ENCODE results near the gene DKC1.
"Not testable (repeated sequence)": the region's sequence is repeated elsewhere in the genome, so short reads cannot be mapped to it uniquely, and the experiment has no call there.

DNA sequence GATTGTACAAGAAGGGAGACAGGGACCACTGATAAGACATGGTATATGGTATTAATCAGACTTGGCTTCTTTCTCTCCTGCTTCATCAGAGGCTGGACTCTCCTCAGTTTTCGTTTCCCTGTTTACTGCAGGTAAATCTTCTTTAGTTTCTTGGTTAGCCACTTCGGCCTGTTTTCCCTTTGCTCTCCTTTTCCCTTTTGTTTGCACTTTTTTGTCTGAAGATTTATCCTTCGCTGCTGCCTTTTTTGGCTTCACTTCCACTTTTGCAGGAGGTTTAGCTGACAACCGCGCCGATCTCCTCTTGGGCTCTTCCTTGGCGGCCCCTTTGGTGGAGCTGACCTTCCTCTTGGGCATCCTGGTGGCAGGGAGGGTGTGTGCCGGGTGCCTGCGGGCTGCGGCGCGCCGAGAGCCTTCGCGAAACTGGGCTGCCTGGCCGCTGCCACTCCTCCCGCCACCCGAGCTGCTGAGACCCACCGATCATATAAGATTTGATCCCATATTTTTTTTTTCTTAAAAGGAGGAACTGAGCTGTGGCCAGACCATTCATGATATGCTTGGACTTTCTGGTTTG is 54.5 kb downstream of the DKC1 start:
- TF ChIP-seq, protein P1, sequence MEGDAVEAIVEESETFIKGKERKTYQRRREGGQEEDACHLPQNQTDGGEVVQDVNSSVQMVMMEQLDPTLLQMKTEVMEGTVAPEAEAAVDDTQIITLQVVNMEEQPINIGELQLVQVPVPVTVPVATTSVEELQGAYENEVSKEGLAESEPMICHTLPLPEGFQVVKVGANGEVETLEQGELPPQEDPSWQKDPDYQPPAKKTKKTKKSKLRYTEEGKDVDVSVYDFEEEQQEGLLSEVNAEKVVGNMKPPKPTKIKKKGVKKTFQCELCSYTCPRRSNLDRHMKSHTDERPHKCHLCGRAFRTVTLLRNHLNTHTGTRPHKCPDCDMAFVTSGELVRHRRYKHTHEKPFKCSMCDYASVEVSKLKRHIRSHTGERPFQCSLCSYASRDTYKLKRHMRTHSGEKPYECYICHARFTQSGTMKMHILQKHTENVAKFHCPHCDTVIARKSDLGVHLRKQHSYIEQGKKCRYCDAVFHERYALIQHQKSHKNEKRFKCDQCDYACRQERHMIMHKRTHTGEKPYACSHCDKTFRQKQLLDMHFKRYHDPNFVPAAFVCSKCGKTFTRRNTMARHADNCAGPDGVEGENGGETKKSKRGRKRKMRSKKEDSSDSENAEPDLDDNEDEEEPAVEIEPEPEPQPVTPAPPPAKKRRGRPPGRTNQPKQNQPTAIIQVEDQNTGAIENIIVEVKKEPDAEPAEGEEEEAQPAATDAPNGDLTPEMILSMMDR (IDR thresholded peaks at IDR 0.05): not testable (repeated sequence)
- not testable (repeated sequence) for TF ChIP-seq EZH2phosphoT487 (IDR thresholded peaks at IDR 0.05)
